Aorta (tissue), 5 donors: ENCODE measurements around the gene RAB24. TPM values are rescaled to one million over a fixed set of nuclear protein-coding genes. Genes with fewer than 3 reads are reported as not detected.
"Not testable (repeated sequence)": the region's sequence is repeated elsewhere in the genome, so short reads cannot be mapped to it uniquely, and the experiment has no call there.

Experiments
- ATAC-seq: fragments of 200-7000 bp; cut with Tn5 transposase; one replicate; pipeline ENCODE4 v1.9.1; 2022; ENCODE audit warnings: moderate library complexity; ENCODE audit not compliant: low FRiP score
- DNase-seq, 2 donors: peaks; one replicate each; pipeline ENCODE4 v3.0.0-alpha.2; 2020
- H3K27ac ChIP-seq, 2 donors: one replicate each; pipeline ENCODE4 v1.5.1; 2013; ENCODE audit warnings: low read length in 2 of 2, mild to moderate bottlenecking in 2 of 2, moderate library complexity in 2 of 2, control low read depth in 1 of 2, inconsistent platforms in 1 of 2, low read depth in 1 of 2
- H3K27me3 ChIP-seq, 2 donors: one replicate each; pipeline ENCODE4 v1.6.1; 2013; ENCODE audit warnings: control low read depth in 1 of 2, low read length in 1 of 2, mild to moderate bottlenecking in 1 of 2, moderate library complexity in 1 of 2; ENCODE audit not compliant: insufficient read depth in 2 of 2, control insufficient read depth in 1 of 2
- H3K36me3 ChIP-seq, 2 donors: one replicate each; pipeline ENCODE4 v1.6.1; 2013; ENCODE audit warnings: control low read depth in 1 of 2, low read length in 1 of 2, mild to moderate bottlenecking in 1 of 2; ENCODE audit not compliant: insufficient read depth in 2 of 2, control insufficient read depth in 1 of 2
- H3K4me1 ChIP-seq, 2 donors: one replicate each; pipeline ENCODE4 v1.6.1; 2013; ENCODE audit warnings: low read length in 2 of 2, control low read depth in 1 of 2, mild to moderate bottlenecking in 1 of 2, moderate library complexity in 1 of 2; ENCODE audit not compliant: insufficient read depth in 2 of 2, control insufficient read depth in 1 of 2
- H3K4me3 ChIP-seq, 2 donors: one replicate each; pipeline ENCODE4 v1.5.1; 2013; ENCODE audit warnings: low read length in 2 of 2, control low read depth in 1 of 2, mild to moderate bottlenecking in 1 of 2
- H3K9me3 ChIP-seq: one replicate; pipeline ENCODE4 v1.6.1; 2013; ENCODE audit warnings: mild to moderate bottlenecking, low read length; ENCODE audit not compliant: control insufficient read depth
- WGBS, 2 donors: extraction: QIAGEN DNeasy Blood & Tissue Kit; methylation state at CpG; one replicate each; pipeline ENCODE4 v1.1.7; 2013; 5-methylcytosine and 5-hydroxymethylcytosine counted together
- intact Hi-C, 2 donors: fragments of 100-400 bp; cut with DNase I; formaldehyde crosslinking; loops; one replicate each; pipeline versions ENCODE4 v1.14.2 to v1.15.0; 2022
- polyA plus RNA-seq, 2 donors: library from polyadenylated mRNA; stranded (reverse); fragments of 200-250 nt; gene quantifications; one replicate each; pipeline ENCODE4 v1.2.3, GENCODE V29; 2013
- total RNA-seq, 2 donors: library from RNA; stranded (reverse); fragmentation: NEBNext Ultra II Directional; extraction: Animal tissue kit (Norgen Biotek cat#: 25700); gene quantifications; one replicate each; pipeline ENCODE4 v1.2.1, GENCODE V29; 2021
- donor health status: healthy with polysubstance abuse.
- donor health status: Bipolar disorder and iron deficiency.
- donor health status: DM: no; HTN: no; CAD: no.
- donor health status: DM: no; HTN: no; CAD: no.
- donor health status: DM: yes; HTN: yes; CAD: no.

Gene RAB24
- total and polyA plus RNA-seq, 4 donors, result 19.6 to 80.7 (median 39.1) TPM

DNA sequence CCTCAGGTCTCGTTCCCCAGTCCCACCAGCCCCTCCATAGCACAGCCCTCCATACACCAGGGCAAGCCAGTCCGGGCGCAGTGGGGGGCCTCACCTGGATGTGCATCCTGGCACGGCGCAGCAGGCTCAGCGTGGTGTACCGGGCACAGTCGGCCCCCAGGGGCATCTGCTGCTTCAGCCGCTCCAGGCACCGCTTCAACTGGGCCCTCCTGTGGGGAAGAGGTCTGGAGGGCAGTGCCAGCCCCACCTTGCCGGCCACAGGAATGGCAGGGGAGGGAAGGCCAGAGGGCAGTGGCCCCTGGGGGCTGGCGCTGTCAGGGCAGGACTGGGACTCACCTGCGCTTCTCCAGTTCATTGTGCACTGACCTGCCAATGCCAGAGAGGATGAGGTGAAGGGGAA is 6.8 kb upstream of the RAB24 start:
- H3K4me3 ChIP-seq, result no peak overlapping the region
- no peak for ATAC-seq
- 92 to 94% methylated on average over 13 of the region's 13 CpGs for WGBS, 2 donors
- H3K27ac ChIP-seq, result no peak overlapping the region
- H3K4me1 ChIP-seq, result no peaks in the 10 kb centered on the region
- no peaks in the 10 kb centered on the region for H3K27me3 ChIP-seq
- H3K9me3 ChIP-seq, result no peaks in the 10 kb centered on the region
- peak in 1 of 2 donors; percentile 76 for DNase-seq
- no peaks in the 10 kb centered on the region for H3K36me3 ChIP-seq
- intact Hi-C loops, result loop anchor here in 1 of 2 donors (5.0 kb wide), 3 partner anchors 57 to 198 kb away; no protein-coding TSS in a partner anchor

GRCh38 chr5:177309351-177310191 is 6.1 kb upstream of the RAB24 start:
- no peaks in the 10 kb centered on the region for H3K27me3 ChIP-seq
- no peak for ATAC-seq
- peak in 1 of 2 donors; percentile 82 for DNase-seq
- H3K27ac ChIP-seq, result no peak overlapping the region
- 68 to 69% methylated on average over 10 of the region's 10 CpGs for WGBS, 2 donors
- intact Hi-C loops, result loop anchor here in 1 of 2 donors (5.0 kb wide), 3 partner anchors 58 to 197 kb away; no protein-coding TSS in a partner anchor
- no peaks in the 10 kb centered on the region for H3K36me3 ChIP-seq
- H3K4me3 ChIP-seq, result no peak overlapping the region
- H3K4me1 ChIP-seq, result no peaks in the 10 kb centered on the region
- no peaks in the 10 kb centered on the region for H3K9me3 ChIP-seq

- Histone ChIP-seq H3K4me1 (no peaks in the 10 kb centered on the region), H3K9me3 (no peaks in the 10 kb centered on the region), H3K36me3 (no peaks in the 10 kb centered on the region), H3K27ac (no peak overlapping the region), H3K27me3 (no peaks in the 10 kb centered on the region), H3K4me3 (no peak overlapping the region)
- DNase-seq, result peak in 1 of 2 donors; percentile 43
- intact Hi-C loops, result no loop called here
- ATAC-seq, result no peak
- WGBS, 2 donors, result 86 to 87% methylated on average over 11 of the region's 11 CpGs
Observed at GRCh38 chr5:177308740-177309139, 5.2 kb upstream of the RAB24 start.

DNA sequence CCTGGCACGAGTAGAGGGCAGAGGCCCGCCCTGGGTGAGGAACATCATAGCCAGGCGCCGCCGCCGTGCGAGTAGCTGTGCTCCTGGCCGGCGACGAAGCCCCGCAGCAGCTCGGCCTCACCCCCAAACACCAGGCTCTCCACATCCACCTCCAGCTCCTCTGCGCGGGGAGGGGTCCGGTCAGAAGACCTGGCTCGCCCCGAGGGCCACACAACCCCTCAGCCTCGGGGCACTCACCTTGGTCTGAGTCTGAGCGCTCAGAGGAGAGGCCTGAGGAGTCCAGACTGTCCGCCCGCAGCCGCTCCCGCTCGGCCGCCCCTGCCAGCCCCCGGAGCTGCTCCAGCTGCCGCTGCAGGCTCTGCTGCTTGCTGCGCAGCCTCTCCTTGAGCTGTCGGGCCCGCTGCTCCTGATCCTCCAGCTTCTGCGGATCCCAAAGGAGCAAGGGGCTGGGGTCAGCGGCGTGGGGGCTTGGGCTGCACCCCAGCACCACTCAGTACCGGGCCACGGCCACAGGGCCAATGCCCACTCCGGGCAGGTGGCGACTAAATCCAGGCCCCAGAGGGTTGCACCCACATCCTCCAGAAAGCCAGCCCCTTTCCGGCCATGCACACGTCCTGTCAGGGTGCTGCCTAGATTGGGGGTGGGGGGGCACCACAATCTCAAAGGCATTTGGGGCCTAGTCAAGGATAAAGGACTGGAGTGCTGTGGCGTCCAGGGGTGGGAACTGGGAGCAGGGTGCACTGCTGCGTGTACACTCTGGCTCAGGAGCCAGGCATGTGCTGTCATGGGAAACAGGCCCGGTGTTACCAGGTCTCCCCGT is 4.2 kb upstream of the RAB24 start:
- no peak for ATAC-seq
- Histone ChIP-seq H3K27me3 (no peaks in the 10 kb centered on the region), H3K27ac (no peak overlapping the region), H3K9me3 (no peaks in the 10 kb centered on the region), H3K4me3 (no peak overlapping the region), H3K36me3 (no peaks in the 10 kb centered on the region), H3K4me1 (no peaks in the 10 kb centered on the region)
- intact Hi-C loops, result no loop called here
- 83 to 84% methylated on average over 42 to 43 of the region's 43 CpGs for WGBS, 2 donors
- peak; percentile 46 to 77 for DNase-seq

DNA sequence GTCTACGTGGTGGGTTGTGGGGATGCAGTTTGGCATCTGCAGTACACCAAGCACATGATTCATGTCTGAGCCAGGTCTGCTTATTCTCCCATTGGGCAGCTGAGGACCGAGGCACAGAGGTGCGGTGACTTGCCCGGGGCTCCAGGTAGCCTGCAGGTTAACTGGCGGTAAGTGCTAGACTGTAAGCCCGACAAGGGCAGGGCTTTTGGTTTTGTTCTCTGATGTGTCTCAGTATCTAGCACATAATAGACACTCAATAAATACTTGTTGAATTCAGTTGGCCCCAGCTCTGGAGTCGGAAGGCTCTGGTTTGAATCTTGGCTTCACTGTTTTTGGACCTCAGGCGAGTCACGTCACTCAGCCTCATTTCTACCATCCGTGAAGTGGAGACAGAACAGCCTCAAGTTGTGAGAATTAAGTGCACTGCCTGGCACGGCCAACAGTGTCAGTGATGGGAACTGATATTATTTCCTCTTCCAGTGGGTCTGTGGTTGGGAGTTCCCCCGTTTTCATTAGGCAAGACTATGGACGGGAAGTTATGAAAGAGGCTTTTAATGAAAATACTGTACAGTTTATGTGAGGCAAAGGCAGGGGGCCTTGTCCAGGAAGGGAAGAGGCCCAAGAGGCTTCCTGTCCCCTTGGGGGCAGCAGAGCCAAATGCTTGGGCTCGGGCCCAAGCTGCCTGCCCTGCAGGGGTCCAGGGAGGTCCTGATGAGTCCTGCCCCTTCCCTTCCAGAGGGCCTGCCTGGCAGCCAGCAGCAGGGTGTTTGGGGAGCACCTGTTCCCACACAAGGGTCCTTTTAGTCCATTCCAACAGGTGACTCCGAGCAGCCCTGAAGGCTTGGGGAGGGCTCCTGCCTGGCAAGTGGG is 3.4 kb upstream of the RAB24 start:
- 76 to 84% methylated on average over 15 of the region's 15 CpGs for WGBS, 2 donors
- no peaks in the 10 kb centered on the region for H3K4me1 ChIP-seq
- H3K27me3 ChIP-seq, result no peaks in the 10 kb centered on the region
- H3K4me3 ChIP-seq, result no peak overlapping the region
- intact Hi-C loops, result no loop called here
- H3K27ac ChIP-seq, result no peak overlapping the region
- H3K36me3 ChIP-seq, result no peaks in the 10 kb centered on the region
- H3K9me3 ChIP-seq, result no peaks in the 10 kb centered on the region
- ATAC-seq (no peak), DNase-seq (peak in 1 of 2 donors; percentile 57)

GRCh38 chr5:177306103-177306640 is 2.7 kb upstream of the RAB24 start:
- 78% methylated on average over 11 of the region's 11 CpGs for WGBS, 2 donors
- ATAC-seq, intact Hi-C loops, H3K36me3 ChIP-seq, H3K27me3 ChIP-seq, H3K9me3 ChIP-seq, H3K4me3 ChIP-seq, H3K27ac ChIP-seq, H3K4me1 ChIP-seq: not testable (repeated sequence)
- peak in 1 of 2 donors; percentile 23 for DNase-seq

- Histone ChIP-seq H3K27ac (no peak overlapping the region), H3K4me1 (no peaks in the 10 kb centered on the region), H3K27me3 (no peaks in the 10 kb centered on the region), H3K9me3 (no peaks in the 10 kb centered on the region), H3K4me3 (peak overlapping the region; percentile 38 to 74), H3K36me3 (no peaks in the 10 kb centered on the region)
- ATAC-seq, result no peak
- whole genome bisulfite sequencing, 2 donors, result 33 to 39% methylated on average over 19 of the region's 19 CpGs
- intact Hi-C loops, result no loop called here
- DNase-seq, result peak in 1 of 2 donors; percentile 72
Observed at GRCh38 chr5:177304392-177305119, 1.0 kb upstream of the RAB24 start.
